DMS153 (cell line): ENCODE data around the gene PCDHGB6.
"Not testable (repeated sequence)": the region's sequence is repeated elsewhere in the genome, so short reads cannot be mapped to it uniquely, and the experiment has no call there.

Experiments used
- DNase-seq: peaks from one replicate; lab custom pipeline; 2025; lab: John Stamatoyannopoulos, UW

The PCDHGB6 gene

GRCh38 chr5:141388661-141389060 is 19.2 kb upstream of the PCDHGB6 start:
- no peak for DNase-seq

GRCh38 chr5:141389153-141390042 is 18.4 kb upstream of the PCDHGB6 start:
- no peak for DNase-seq

GRCh38 chr5:141392429-141393198 is 15.2 kb upstream of the PCDHGB6 start, which contains the start of gene PCDHGA8:
TSS of gene PCDHGA8 (plus strand) at chr5:141392633. CDS start at chr5:141392814, 181 bp downstream.
- DNase-seq: no peak

GRCh38 chr5:141393267-141393666 is 14.6 kb upstream of the PCDHGB6 start:
- DNase-seq: no peak

GRCh38 chr5:141394401-141395187 is 13.2 kb upstream of the PCDHGB6 start:
- not testable (repeated sequence) for DNase-seq

- not testable (repeated sequence) for DNase-seq
Measured at GRCh38 chr5:141397756-141398551, 9.9 kb upstream of the PCDHGB6 start, which contains the start of gene PCDHGB5. TSS of gene PCDHGB5 (plus strand) at chr5:141397947. CDS start at chr5:141398128, 181 bp downstream.

- no peak for DNase-seq
Measured at GRCh38 chr5:141398608-141399007, 9.2 kb upstream of the PCDHGB6 start.

- DNase-seq: no peak
Measured at GRCh38 chr5:141399555-141400258, 8.1 kb upstream of the PCDHGB6 start.

GRCh38 chr5:141402553-141403243 is 5.1 kb upstream of the PCDHGB6 start, which contains the start of gene PCDHGA9:
TSS of gene PCDHGA9 (plus strand) at chr5:141402778. CDS start at chr5:141402953, 175 bp downstream.
- no peak for DNase-seq

GRCh38 chr5:141403387-141403786 is 4.4 kb upstream of the PCDHGB6 start:
- no peak for DNase-seq

GRCh38 chr5:141409598-141410306 is 1.9 kb downstream of the PCDHGB6 start:
- no peak for DNase-seq

- DNase-seq: no peak
Measured at GRCh38 chr5:141411575-141411974, 3.8 kb downstream of the PCDHGB6 start.

- no peak for DNase-seq
Measured at GRCh38 chr5:141412854-141413539, 5.2 kb downstream of the PCDHGB6 start, which contains the start of gene PCDHGA10. TSS of gene PCDHGA10 (plus strand) at chr5:141412987. CDS start at chr5:141413176, 189 bp downstream.

- no peak for DNase-seq
Measured at GRCh38 chr5:141413540-141414069, 5.8 kb downstream of the PCDHGB6 start.

- DNase-seq: not testable (repeated sequence)
Measured at GRCh38 chr5:141414548-141415274, 6.9 kb downstream of the PCDHGB6 start.

- DNase-seq: not testable (repeated sequence)
Measured at GRCh38 chr5:141415275-141415618, 7.4 kb downstream of the PCDHGB6 start.

- not testable (repeated sequence) for DNase-seq
Measured at GRCh38 chr5:141417494-141418172, 9.8 kb downstream of the PCDHGB6 start, which contains the start of gene PCDHGB7. TSS of gene PCDHGB7 (plus strand) at chr5:141417677. CDS start at chr5:141417860, 183 bp downstream.
